NCI-H146 (cell line): ENCODE results near the gene CAMTA1.

ENCODE experiments used
- DNase-seq: peaks from one replicate; lab custom pipeline; 2025; lab: John Stamatoyannopoulos, UW

Gene CAMTA1

GRCh38 chr1:6779089-6779805 is 6.0 kb upstream of the CAMTA1 start:
- DNase-seq, result no peak

GRCh38 chr1:6782151-6782550 is 3.1 kb upstream of the CAMTA1 start:
- DNase-seq, result no peak

- no peak for DNase-seq
These were observed 2.0 kb upstream of the CAMTA1 start for GRCh38 chr1:6783221-6783620.

GRCh38 chr1:6783936-6784559 is 1.2 kb upstream of the CAMTA1 start:
- peak; percentile 67 for DNase-seq

GRCh38 chr1:6784560-6785317 is 515 bp upstream of the CAMTA1 start:
- peak; percentile 99 for DNase-seq

- peak; percentile 40 for DNase-seq
These were observed 663 bp downstream of the CAMTA1 start for GRCh38 chr1:6785728-6786505.

GRCh38 chr1:6788946-6789345 is 3.7 kb downstream of the CAMTA1 start:
- no peak for DNase-seq

- DNase-seq, result no peak
These were observed 4.9 kb downstream of the CAMTA1 start for GRCh38 chr1:6790146-6790545.

GRCh38 chr1:6794164-6794563 is 8.9 kb downstream of the CAMTA1 start:
- no peak for DNase-seq

GRCh38 chr1:6795203-6795602 is 9.9 kb downstream of the CAMTA1 start:
- no peak for DNase-seq

GRCh38 chr1:6795661-6796060 is 10.4 kb downstream of the CAMTA1 start:
- DNase-seq, result no peak

- DNase-seq, result no peak
These were observed 10.8 kb downstream of the CAMTA1 start for GRCh38 chr1:6796095-6796494.

- DNase-seq, result no peak
These were observed 14.2 kb downstream of the CAMTA1 start for GRCh38 chr1:6799499-6799898.

GRCh38 chr1:6800745-6801144 is 15.5 kb downstream of the CAMTA1 start:
- no peak for DNase-seq

GRCh38 chr1:6801199-6801598 is 15.9 kb downstream of the CAMTA1 start:
- DNase-seq, result no peak

GRCh38 chr1:6801966-6802365 is 16.7 kb downstream of the CAMTA1 start:
- no peak for DNase-seq

- no peak for DNase-seq
These were observed 17.2 kb downstream of the CAMTA1 start for GRCh38 chr1:6802454-6802853.

- DNase-seq, result no peak
These were observed 17.6 kb downstream of the CAMTA1 start for GRCh38 chr1:6802893-6803292.

- DNase-seq, result no peak
These were observed 18.1 kb downstream of the CAMTA1 start for GRCh38 chr1:6803357-6803756.

- DNase-seq, result no peak
These were observed 19.8 kb downstream of the CAMTA1 start for GRCh38 chr1:6805004-6805416.

GRCh38 chr1:6807782-6808181 is 22.5 kb downstream of the CAMTA1 start:
- no peak for DNase-seq

- no peak for DNase-seq
These were observed 24.2 kb downstream of the CAMTA1 start for GRCh38 chr1:6809461-6809860.
